HTERT RPE-1 (cell line): Measurements from ENCODE around the gene CAPZB.
"Not testable (repeated sequence)": the region's sequence is repeated elsewhere in the genome, so short reads cannot be mapped to it uniquely, and the experiment has no call there.

Experiments used
- in situ Hi-C: fragments of 300-500 bp; cut with MboI; formaldehyde crosslinking; loops from 4 replicates; pipeline ENCODE4 v1.14.3; 2020; ENCODE audit warnings: low sequenced_read_pairs

CAPZB gene

GRCh38 chr1:19485362-19486187 lies at the start of gene CAPZB:
TSS of gene CAPZB (minus strand) at chr1:19485539. CDS start at chr1:19485438, 101 bp downstream.
- in situ Hi-C loops = no loop called here

GRCh38 chr1:19534281-19534680 lies 48.9 kb upstream of the CAPZB start:
- in situ Hi-C loops = no loop called here

- in situ Hi-C loops = no loop called here
Observed at GRCh38 chr1:19533626-19534025, 48.3 kb upstream of the CAPZB start.

GRCh38 chr1:19532519-19532918 lies 47.2 kb upstream of the CAPZB start:
- in situ Hi-C loops = no loop called here

- in situ Hi-C loops = no loop called here
Observed at GRCh38 chr1:19529664-19530063, 44.3 kb upstream of the CAPZB start.

GRCh38 chr1:19528438-19528837 lies 43.1 kb upstream of the CAPZB start:
- in situ Hi-C loops = no loop called here

- in situ Hi-C loops = no loop called here
Observed at GRCh38 chr1:19525607-19526545, 40.5 kb upstream of the CAPZB start.

GRCh38 chr1:19524791-19525190 lies 39.5 kb upstream of the CAPZB start:
- in situ Hi-C loops = no loop called here

GRCh38 chr1:19522570-19522969 lies 37.2 kb upstream of the CAPZB start:
- in situ Hi-C loops = not testable (repeated sequence)

GRCh38 chr1:19521411-19521810 lies 36.1 kb upstream of the CAPZB start:
- in situ Hi-C loops = no loop called here

GRCh38 chr1:19517017-19517416 lies 31.7 kb upstream of the CAPZB start:
- in situ Hi-C loops = no loop called here

- in situ Hi-C loops = no loop called here
Observed at GRCh38 chr1:19515201-19515600, 29.9 kb upstream of the CAPZB start.

- in situ Hi-C loops = no loop called here
Observed at GRCh38 chr1:19514391-19514831, 29.1 kb upstream of the CAPZB start.

GRCh38 chr1:19512545-19512944 lies 27.2 kb upstream of the CAPZB start:
- in situ Hi-C loops = no loop called here

- in situ Hi-C loops = no loop called here
Observed at GRCh38 chr1:19511116-19511515, 25.8 kb upstream of the CAPZB start.

GRCh38 chr1:19509647-19510046 lies 24.3 kb upstream of the CAPZB start:
- in situ Hi-C loops = not testable (repeated sequence)

GRCh38 chr1:19507516-19507915 lies 22.2 kb upstream of the CAPZB start:
- in situ Hi-C loops = no loop called here

- in situ Hi-C loops = no loop called here
Observed at GRCh38 chr1:19505693-19506457, 20.5 kb upstream of the CAPZB start.

GRCh38 chr1:19504796-19505692 lies 19.7 kb upstream of the CAPZB start:
- in situ Hi-C loops = no loop called here

GRCh38 chr1:19502284-19502683 lies 16.9 kb upstream of the CAPZB start:
- in situ Hi-C loops = not testable (repeated sequence)
